H1 (cell line): ENCODE data around the gene ABL2. TPM values are rescaled to one million over a fixed set of nuclear protein-coding genes. Genes with fewer than 3 reads are reported as not detected.

Experiments used
- E2F6 ChIP-seq: IDR thresholded peaks from 2 replicates; pipeline ENCODE4 v1.6.1; 2012; ENCODE audit warnings: inconsistent platforms
- FOSL1 ChIP-seq: IDR thresholded peaks from 2 replicates; pipeline ENCODE4 v1.6.1; 2011; ENCODE audit warnings: mild to moderate bottlenecking, low read depth, low read length, moderate library complexity; ENCODE audit not compliant: insufficient read depth
- JUN ChIP-seq: IDR thresholded peaks from 2 replicates; pipeline ENCODE4 v1.6.1; 2011; ENCODE audit warnings: low read depth, mild to moderate bottlenecking, improper control_type of control experiment, low read length
- KDM1A ChIP-seq: fragments of 200-600, 300-600 bp; sonication (generic); IDR thresholded peaks from 2 replicates; pipeline ENCODE4 v1.7.1; 2016; ENCODE audit warnings: mild to moderate bottlenecking, low read length, borderline replicate concordance
- KDM5A ChIP-seq: fragments of 200-600 bp; IDR thresholded peaks from 2 replicates; pipeline ENCODE4 v1.7.1; 2012; ENCODE audit warnings: mild to moderate bottlenecking, low read length, inconsistent platforms, mixed read lengths
- MAX ChIP-seq: IDR thresholded peaks from 2 replicates; pipeline ENCODE4 v1.6.1; 2012; ENCODE audit warnings: inconsistent platforms
- RAD21 ChIP-seq, 2 experiments: IDR thresholded peaks in 1 of 2; conservative IDR thresholded peaks in 1 of 2; 2 replicates each; pipeline ENCODE4 v1.6.1; 2011; ENCODE audit warnings: low read depth in 2 of 2, low read length in 2 of 2, improper control_type of control experiment in 1 of 2, inconsistent platforms in 1 of 2, mild to moderate bottlenecking in 1 of 2, moderate library complexity in 1 of 2
- SIRT6 ChIP-seq: IDR thresholded peaks from one replicate; pipeline ENCODE4 v1.7.1; 2012; ENCODE audit warnings: low read length, inconsistent platforms
- polyA plus RNA-seq, 7 experiments: library from polyadenylated mRNA; depleted of rRNA in 3 of 7; stranded (reverse) in 5 of 7; unstranded in 2 of 7; fragments of >200 nt in 5 of 7; fragments of 200-250 nt in 2 of 7; gene quantifications; 1 replicate in 5 of 7; 2 replicates in 1 of 7; 4 replicates in 1 of 7; pipeline versions ENCODE4 v1.2.1 to v1.2.3, GENCODE V29; 2011 to 2013; ENCODE audit warnings: missing spikeins in 2 of 7, mixed read lengths in 2 of 7
- total RNA-seq: library from RNA; stranded (reverse); fragmentation: NEBNext Ultra II Directional; extraction: Animal tissue kit (Norgen Biotek cat#: 25700); gene quantifications from 2 replicates; pipeline ENCODE4 v1.2.1, GENCODE V29; 2021

The ABL2 gene
- total and polyA plus RNA-seq, 2 of the 8 experiments (the other 6 are each of a cell fraction or from before 2014, with no cell fraction given): 4.5 to 19.1 TPM

GRCh38 chr1:179081687-179082332 lies 147.7 kb downstream of the ABL2 start, which contains the start of gene TOR3A (continued):
- TF ChIP-seq KDM1A: no peak
- TF ChIP-seq E2F6: peak; percentile 93
- no peak for TF ChIP-seq FOSL1
- no peak for TF ChIP-seq SIRT6
- no peak for TF ChIP-seq KDM5A
- TF ChIP-seq MAX: peak; percentile 69
- TF ChIP-seq JUN: no peak
- TF ChIP-seq RAD21 (IDR thresholded peaks at IDR 0.05 in 1 of 2, conservative IDR thresholded peaks at IDR 0.05 in 1 of 2; ENCODE audit: low read depth in 2 of 2, low read length in 2 of 2): no peak
